HCT116 (cell line): Measurements from ENCODE around the gene HIVEP2.

Source experiments
- CEBPB ChIP-seq: IDR thresholded peaks from 2 replicates; pipeline ENCODE4 v1.6.1; 2012; ENCODE audit warnings: low read depth
- CTCF ChIP-seq, 3 experiments: fragments of 200-600 bp in 1 of 3; sonication (generic) in 1 of 3; IDR thresholded peaks in 2 of 3; conservative IDR thresholded peaks in 1 of 3; 2 replicates each; pipeline ENCODE4 v1.5.1; 2012 to 2017; ENCODE audit warnings: low read depth in 2 of 3, low read length in 2 of 3, antibody characterized with exemption in 1 of 3, borderline replicate concordance in 1 of 3, control low read depth in 1 of 3, mild to moderate bottlenecking in 1 of 3, mixed read lengths in 1 of 3, mixed run types in 1 of 3, moderate library complexity in 1 of 3; ENCODE audit not compliant: insufficient read depth in 1 of 3
- EZH2 ChIP-seq: fragments of 200-600 bp; sonication (generic); IDR thresholded peaks from 2 replicates; pipeline ENCODE4 v1.6.1; 2017; ENCODE audit warnings: antibody characterized with exemption, mixed run types
- MAX ChIP-seq: IDR thresholded peaks from 2 replicates; pipeline ENCODE4 v1.6.1; 2012
- POLR2A ChIP-seq: IDR thresholded peaks from 2 replicates; pipeline ENCODE4 v1.7.0; 2011; ENCODE audit warnings: borderline replicate concordance; ENCODE audit not compliant: insufficient read depth, insufficient read length; ENCODE audit errors: extremely low read depth
- POLR2AphosphoS5 ChIP-seq: IDR thresholded peaks from 2 replicates; pipeline ENCODE4 v1.6.1; 2011; ENCODE audit warnings: mild to moderate bottlenecking, low read depth, low read length, moderate library complexity
- SIN3A ChIP-seq: IDR thresholded peaks from 2 replicates; pipeline ENCODE4 v1.6.1; 2012; ENCODE audit warnings: low read depth
- SP1 ChIP-seq: IDR thresholded peaks from 2 replicates; pipeline ENCODE4 v1.6.1; 2012; ENCODE audit warnings: low read depth
- TCF7L2 ChIP-seq: IDR thresholded peaks from 2 replicates; pipeline ENCODE4 v1.7.0; 2011; ENCODE audit warnings: borderline replicate concordance, inconsistent platforms; ENCODE audit not compliant: insufficient read depth, insufficient read length; ENCODE audit errors: extremely low read depth
- YY1 ChIP-seq: IDR thresholded peaks from 2 replicates; pipeline ENCODE4 v1.6.1; 2011; ENCODE audit warnings: low read length, low read depth, moderate library complexity, mild to moderate bottlenecking; ENCODE audit not compliant: insufficient replicate concordance; ENCODE audit errors: extremely low read depth
- TF ChIP-seq, protein P1 (sequence below): IDR thresholded peaks from 2 replicates; pipeline ENCODE4 v1.6.1; 2011; ENCODE audit warnings: mild to moderate bottlenecking, low read length, moderate library complexity; ENCODE audit not compliant: insufficient replicate concordance; ENCODE audit errors: extremely low read depth

- TF ChIP-seq EZH2 (no peak), CTCF (IDR thresholded peaks at IDR 0.05 in 2 of 3, conservative IDR thresholded peaks at IDR 0.05 in 1 of 3; ENCODE audit: borderline replicate concordance in 1 of 3, insufficient read depth in 1 of 3, low read depth in 2 of 3, low read length in 2 of 3) (no peak), POLR2AphosphoS5 (no peak), TCF7L2 (no peak), SP1 (no peak), POLR2A (no peak), YY1 (no peak), CEBPB (no peak), MAX (no peak), SIN3A (no peak)
- TF ChIP-seq, protein P1, sequence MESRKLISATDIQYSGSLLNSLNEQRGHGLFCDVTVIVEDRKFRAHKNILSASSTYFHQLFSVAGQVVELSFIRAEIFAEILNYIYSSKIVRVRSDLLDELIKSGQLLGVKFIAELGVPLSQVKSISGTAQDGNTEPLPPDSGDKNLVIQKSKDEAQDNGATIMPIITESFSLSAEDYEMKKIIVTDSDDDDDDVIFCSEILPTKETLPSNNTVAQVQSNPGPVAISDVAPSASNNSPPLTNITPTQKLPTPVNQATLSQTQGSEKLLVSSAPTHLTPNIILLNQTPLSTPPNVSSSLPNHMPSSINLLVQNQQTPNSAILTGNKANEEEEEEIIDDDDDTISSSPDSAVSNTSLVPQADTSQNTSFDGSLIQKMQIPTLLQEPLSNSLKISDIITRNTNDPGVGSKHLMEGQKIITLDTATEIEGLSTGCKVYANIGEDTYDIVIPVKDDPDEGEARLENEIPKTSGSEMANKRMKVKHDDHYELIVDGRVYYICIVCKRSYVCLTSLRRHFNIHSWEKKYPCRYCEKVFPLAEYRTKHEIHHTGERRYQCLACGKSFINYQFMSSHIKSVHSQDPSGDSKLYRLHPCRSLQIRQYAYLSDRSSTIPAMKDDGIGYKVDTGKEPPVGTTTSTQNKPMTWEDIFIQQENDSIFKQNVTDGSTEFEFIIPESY = no peak
Measured at GRCh38 chr6:142726616-142727015, 218.4 kb downstream of the HIVEP2 start.
